Non-pigmented ciliary epithelial cell (primary cell): Measurements from ENCODE around the gene BICRA.

ENCODE experiments used
- DNase-seq: peaks from one replicate; pipeline ENCODE4 v3.0.0-alpha.2; 2010; ENCODE audit warnings: low read depth

BICRA gene

GRCh38 chr19:47749326-47749725 lies 140.4 kb downstream of the BICRA start:
- no peak for DNase-seq

- DNase-seq, result no peak
Observed at GRCh38 chr19:47750752-47751151, 141.8 kb downstream of the BICRA start.

GRCh38 chr19:47752440-47753211 lies 143.7 kb downstream of the BICRA start:
- DNase-seq, result no peak
